G401 (cell line): ENCODE results near the gene POGK. TPM values are rescaled to one million over a fixed set of nuclear protein-coding genes. Genes with fewer than 3 reads are reported as not detected.
"Not testable (repeated sequence)": the region's sequence is repeated elsewhere in the genome, so short reads cannot be mapped to it uniquely, and the experiment has no call there.

Experiments
- DNase-seq: peaks from one replicate; pipeline ENCODE4 v3.0.0-alpha.2; 2015; ENCODE audit warnings: low spot score
- in situ Hi-C: cut with HindIII; loops from 2 replicates; pipeline ENCODE4 v1.10.0; 2016; ENCODE audit warnings: low sequenced_read_pairs, mixed read lengths
- total RNA-seq: library from RNA; depleted of rRNA; stranded (reverse); fragments of >200 nt; shearing (Covaris generic); gene quantifications from 2 replicates; pipeline ENCODE4 v1.2.3, GENCODE V29; 2014; rRNA removed

The POGK gene
- 33.8 and 47.7 TPM in 2 replicates for total RNA-seq

GRCh38 chr1:166838766-166839599, at the start of gene POGK:
Gene POGK, plus strand, starts transcription at chr1:166839475. Its CDS starts 1,482 bp downstream, at chr1:166840957.
- in situ Hi-C loops, result no loop called here
- DNase-seq, result peak; percentile 89

GRCh38 chr1:166796620-166797236, 42.5 kb upstream of the POGK start:
- in situ Hi-C loops, result no loop called here
- no peak for DNase-seq

- in situ Hi-C loops, result no loop called here
- DNase-seq, result no peak
Measured at GRCh38 chr1:166808952-166809351, 30.3 kb upstream of the POGK start.

- in situ Hi-C loops, result no loop called here
- no peak for DNase-seq
Measured at GRCh38 chr1:166811691-166812090, 27.6 kb upstream of the POGK start.

GRCh38 chr1:166813508-166814223, 25.6 kb upstream of the POGK start:
- DNase-seq, result no peak
- in situ Hi-C loops, result no loop called here

- DNase-seq, result no peak
- in situ Hi-C loops, result no loop called here
Measured at GRCh38 chr1:166814611-166815010, 24.7 kb upstream of the POGK start.

- in situ Hi-C loops, result no loop called here
- no peak for DNase-seq
Measured at GRCh38 chr1:166819974-166820373, 19.3 kb upstream of the POGK start.

- no peak for DNase-seq
Measured at GRCh38 chr1:166822385-166822784, 16.9 kb upstream of the POGK start.

GRCh38 chr1:166827426-166827825, 11.8 kb upstream of the POGK start:
- in situ Hi-C loops, result no loop called here
- DNase-seq, result no peak

More at GRCh38 chr1:166822385-166822784, 16.9 kb upstream of the POGK start:
- in situ Hi-C loops, result no loop called here

- not testable (repeated sequence) for DNase-seq
Measured at GRCh38 chr1:166829762-166830161, 9.5 kb upstream of the POGK start.

GRCh38 chr1:166836733-166837132, 2.5 kb upstream of the POGK start:
- DNase-seq, result no peak
- in situ Hi-C loops, result no loop called here

More at GRCh38 chr1:166829762-166830161, 9.5 kb upstream of the POGK start:
- in situ Hi-C loops, result not testable (repeated sequence)

GRCh38 chr1:166839600-166840308, 479 bp downstream of the POGK start:
- in situ Hi-C loops, result no loop called here
- peak; percentile 58 for DNase-seq

- peak; percentile 53 for DNase-seq
- in situ Hi-C loops, result no loop called here
Measured at GRCh38 chr1:166840309-166841274, 1.3 kb downstream of the POGK start.

- in situ Hi-C loops, result no loop called here
- DNase-seq, result no peak
Measured at GRCh38 chr1:166843322-166843721, 4.0 kb downstream of the POGK start.

GRCh38 chr1:166843769-166844596, 4.7 kb downstream of the POGK start:
- in situ Hi-C loops, result no loop called here

GRCh38 chr1:166844791-166845190, 5.5 kb downstream of the POGK start:
- in situ Hi-C loops, result no loop called here

More at GRCh38 chr1:166843769-166844596, 4.7 kb downstream of the POGK start:
- peak; percentile 74 for DNase-seq

GRCh38 chr1:166848193-166848592, 8.9 kb downstream of the POGK start:
- DNase-seq, result no peak
- in situ Hi-C loops, result no loop called here

More at GRCh38 chr1:166844791-166845190, 5.5 kb downstream of the POGK start:
- DNase-seq, result no peak
